Tibial artery (tissue), 4 donors: ENCODE data around the gene TGFA.

Source experiments
- DNase-seq, 2 donors: peaks; one replicate each; pipeline ENCODE4 v3.0.0-alpha.2; 2019
- H3K27ac ChIP-seq, 2 donors: fragments of 200-600 bp; sonication (generic) in 1 of 2; 1 replicate in 1 of 2; 2 replicates in 1 of 2; pipeline ENCODE4 v1.5.1; 2018 to 2019; ENCODE audit warnings: mild to moderate bottlenecking in 1 of 2
- H3K27me3 ChIP-seq, 2 donors: fragments of 200-600 bp; sonication (generic) in 1 of 2; one replicate each; pipeline versions ENCODE4 v1.5.1 to v1.6.0; 2016 to 2019
- H3K36me3 ChIP-seq, 3 donors: fragments of 200-600 bp; sonication (generic) in 2 of 3; one replicate each; pipeline ENCODE4 v1.5.1; 2016 to 2019; ENCODE audit warnings: mild to moderate bottlenecking in 2 of 3
- H3K4me1 ChIP-seq, 4 donors: fragments of 200-600 bp; sonication (generic) in 2 of 4; 1 replicate in 3 of 4; 2 replicates in 1 of 4; pipeline ENCODE4 v1.5.1; 2016 to 2019
- H3K4me3 ChIP-seq, 2 donors: fragments of 200-600 bp; sonication (generic) in 1 of 2; 1 replicate in 1 of 2; 2 replicates in 1 of 2; pipeline ENCODE4 v1.5.1; 2018 to 2019; ENCODE audit warnings: mild to moderate bottlenecking in 2 of 2
- H3K9me3 ChIP-seq, 3 donors: fragments of 200-600 bp; sonication (generic) in 1 of 3; one replicate each; pipeline ENCODE4 v1.5.1; 2016 to 2019
- CTCF ChIP-seq, 2 experiments: fragments of 200-600 bp in 1 of 2; fragments of 450-650 bp in 1 of 2; IDR thresholded peaks; one replicate each; pipeline ENCODE4 v1.5.1; 2017 to 2019; ENCODE audit warnings: antibody characterized with exemption in 2 of 2, mild to moderate bottlenecking in 1 of 2, moderate library complexity in 1 of 2
- intact Hi-C: fragments of 100-400 bp; cut with DNase I; formaldehyde crosslinking; loops from one replicate; pipeline ENCODE4 v1.15.0; 2023; ENCODE audit warnings: low total_unique reads

TGFA gene

GRCh38 chr2:70552501-70553333 is 909 bp downstream of the TGFA start:
- DNase-seq, result no peak
- no peak overlapping the region for H3K27ac ChIP-seq
- peaks cover 0 to 29% (median 19%) of the 10 kb centered on the region in 4 donors for H3K4me1 ChIP-seq
- peak overlapping the region; percentile 63 to 64 for H3K4me3 ChIP-seq
- no peaks in the 10 kb centered on the region for H3K9me3 ChIP-seq
- no peaks in the 10 kb centered on the region for H3K36me3 ChIP-seq
- H3K27me3 ChIP-seq, result peaks cover 0 to 22% of the 10 kb centered on the region in 2 donors
- TF ChIP-seq CTCF (IDR thresholded peaks at IDR 0.05), result no peak
- intact Hi-C loops, result no loop called here

- Histone ChIP-seq H3K4me3 (no peak overlapping the region), H3K36me3 (no peaks in the 10 kb centered on the region), H3K27me3 (peaks cover 0 to 14% of the 10 kb centered on the region in 2 donors), H3K27ac (no peak overlapping the region), H3K4me1 (peaks cover 0 to 29% (median 19%) of the 10 kb centered on the region in 4 donors), H3K9me3 (no peaks in the 10 kb centered on the region)
- DNase-seq, result no peak
- no peak for TF ChIP-seq CTCF (IDR thresholded peaks at IDR 0.05)
- intact Hi-C loops, result no loop called here
Measured at GRCh38 chr2:70551167-70551566, 2.5 kb downstream of the TGFA start.

- Histone ChIP-seq H3K36me3 (no peaks in the 10 kb centered on the region), H3K4me1 (peaks cover 0 to 27% (median 19%) of the 10 kb centered on the region in 4 donors), H3K4me3 (no peak overlapping the region), H3K9me3 (no peaks in the 10 kb centered on the region), H3K27ac (no peak overlapping the region), H3K27me3 (peaks cover 0 to 9% of the 10 kb centered on the region in 2 donors)
- DNase-seq, result no peak
- no peak for TF ChIP-seq CTCF (IDR thresholded peaks at IDR 0.05)
- intact Hi-C loops, result no loop called here
Measured at GRCh38 chr2:70549962-70550361, 3.7 kb downstream of the TGFA start.

- Histone ChIP-seq H3K27me3 (peaks cover 0 to 8% of the 10 kb centered on the region in 2 donors), H3K27ac (no peak overlapping the region), H3K4me3 (no peak overlapping the region), H3K9me3 (no peaks in the 10 kb centered on the region), H3K4me1 (peaks cover 0 to 20% (median 13%) of the 10 kb centered on the region in 4 donors), H3K36me3 (no peaks in the 10 kb centered on the region)
- intact Hi-C loops, result no loop called here
- DNase-seq, result no peak
- TF ChIP-seq CTCF (IDR thresholded peaks at IDR 0.05), result no peak
Measured at GRCh38 chr2:70549064-70549710, 4.4 kb downstream of the TGFA start.

GRCh38 chr2:70548233-70548632 is 5.4 kb downstream of the TGFA start:
- no peak for TF ChIP-seq CTCF (IDR thresholded peaks at IDR 0.05)
- Histone ChIP-seq H3K27ac (no peak overlapping the region), H3K4me1 (peaks cover 0 to 10% (median 7%) of the 10 kb centered on the region in 4 donors), H3K9me3 (no peaks in the 10 kb centered on the region), H3K4me3 (no peak overlapping the region), H3K36me3 (no peaks in the 10 kb centered on the region), H3K27me3 (peaks cover 0 to 5% of the 10 kb centered on the region in 2 donors)
- intact Hi-C loops, result no loop called here
- no peak for DNase-seq
